Fibroblast of pulmonary artery (primary cell): Measurements from ENCODE around the gene ITPR1.

ENCODE experiments used
- DNase-seq: peaks from one replicate; pipeline ENCODE4 v3.0.0-alpha.2; 2010; ENCODE audit warnings: low read depth
- H3K4me3 ChIP-seq: replicated peaks from 2 replicates; pipeline ENCODE4 v1.5.1; 2011; ENCODE audit warnings: low read depth, mild to moderate bottlenecking, control low read depth, low read length, moderate library complexity
- CTCF ChIP-seq: IDR thresholded peaks from 2 replicates; pipeline ENCODE4 v1.5.1; 2011; ENCODE audit warnings: mild to moderate bottlenecking, control low read depth, low read length, inconsistent platforms; ENCODE audit errors: missing control alignments

ITPR1 gene

GRCh38 chr3:4730719-4731118 is 237.6 kb downstream of the ITPR1 start:
- no peak for DNase-seq
- no peak for TF ChIP-seq CTCF
- H3K4me3 ChIP-seq: no peak overlapping the region

- no peak for DNase-seq
- TF ChIP-seq CTCF: no peak
- H3K4me3 ChIP-seq: no peak overlapping the region
Measured at GRCh38 chr3:4731543-4732111, 238.5 kb downstream of the ITPR1 start.

- no peak overlapping the region for H3K4me3 ChIP-seq
- no peak for TF ChIP-seq CTCF
- DNase-seq: no peak
Measured at GRCh38 chr3:4732925-4733324, 239.8 kb downstream of the ITPR1 start.

- no peak for TF ChIP-seq CTCF
- DNase-seq: no peak
- no peak overlapping the region for H3K4me3 ChIP-seq
Measured at GRCh38 chr3:4734454-4734853, 241.3 kb downstream of the ITPR1 start.

GRCh38 chr3:4735243-4735642 is 242.1 kb downstream of the ITPR1 start:
- TF ChIP-seq CTCF: no peak
- H3K4me3 ChIP-seq: no peak overlapping the region
- DNase-seq: no peak

GRCh38 chr3:4736284-4736861 is 243.2 kb downstream of the ITPR1 start:
- H3K4me3 ChIP-seq: no peak overlapping the region
- TF ChIP-seq CTCF: no peak
- peak; percentile 66 for DNase-seq

GRCh38 chr3:4738737-4739274 is 245.7 kb downstream of the ITPR1 start:
- TF ChIP-seq CTCF: no peak
- H3K4me3 ChIP-seq: no peak overlapping the region
- no peak for DNase-seq
